Neural cell (in vitro differentiated cells): ENCODE measurements around the gene DGKI. TPM values are rescaled to one million over a fixed set of nuclear protein-coding genes. Genes with fewer than 3 reads are reported as not detected.

Experiments used
- H2AFZ ChIP-seq: fragments of 200-600, 300-800 bp; sonication (generic), shearing (Covaris generic); 2 replicates; pipeline ENCODE4 v1.6.0; 2014; ENCODE audit warnings: low read depth, mild to moderate bottlenecking, antibody characterized with exemption, low read length, moderate library complexity
- H3F3A ChIP-seq: fragments of 200-600 bp; shearing (Covaris generic); 2 replicates; pipeline ENCODE4 v1.6.1; 2016; ENCODE audit warnings: mild to moderate bottlenecking, moderate library complexity, mixed read lengths, antibody characterized with exemption, low read length; ENCODE audit not compliant: insufficient read depth, poor library complexity, severe bottlenecking
- H3K27ac ChIP-seq: fragments of 200-600, 300-800 bp; sonication (generic), shearing (Covaris generic); 2 replicates; pipeline ENCODE4 v1.5.1; 2014; ENCODE audit warnings: mild to moderate bottlenecking, low read length, moderate library complexity
- H3K27me3 ChIP-seq: fragments of 300-800, 200-600 bp; sonication (generic), shearing (Covaris generic); 2 replicates; pipeline ENCODE4 v1.6.0; 2014; ENCODE audit warnings: mild to moderate bottlenecking, low read depth, low read length, moderate library complexity; ENCODE audit not compliant: insufficient read depth
- H3K36me3 ChIP-seq: fragments of 300-800, 200-600 bp; sonication (generic), shearing (Covaris generic); 2 replicates; pipeline ENCODE4 v1.5.1; 2014; ENCODE audit warnings: mild to moderate bottlenecking, antibody characterized with exemption, low read length, moderate library complexity; ENCODE audit not compliant: insufficient read depth
- H3K4me2 ChIP-seq: fragments of 300-800, 200-600 bp; sonication (generic), shearing (Covaris generic); 2 replicates; pipeline ENCODE4 v1.6.0; 2014; ENCODE audit warnings: mild to moderate bottlenecking, low read length
- H3K4me3 ChIP-seq: fragments of 300-800, 200-600 bp; sonication (generic), shearing (Covaris generic); 2 replicates; pipeline ENCODE4 v1.5.1; 2014; ENCODE audit warnings: mild to moderate bottlenecking, low read length, moderate library complexity
- H3K79me2 ChIP-seq: fragments of 200-600 bp; shearing (Covaris generic); replicated peaks from 2 replicates; pipeline ENCODE4 v1.6.0; 2014; ENCODE audit warnings: mild to moderate bottlenecking, low read length, moderate library complexity; ENCODE audit not compliant: insufficient read depth
- H3K9ac ChIP-seq: fragments of 300-800, 200-600 bp; sonication (generic), shearing (Covaris generic); 2 replicates; pipeline ENCODE4 v1.6.1; 2016; ENCODE audit warnings: mild to moderate bottlenecking, low read length, mixed read lengths
- H3K9me2 ChIP-seq: fragments of 200-600 bp; shearing (Covaris generic); 2 replicates; pipeline ENCODE4 v1.6.1; 2016; ENCODE audit warnings: mild to moderate bottlenecking, low read length, mixed read lengths; ENCODE audit not compliant: insufficient read depth
- H3K9me3 ChIP-seq: fragments of 200-600, 300-800 bp; sonication (generic), shearing (Covaris generic); 2 replicates; pipeline ENCODE4 v1.6.1; 2016; ENCODE audit warnings: mild to moderate bottlenecking, mixed run types, low read length, moderate library complexity, mixed read lengths
- H4K20me1 ChIP-seq: fragments of 200-600 bp; shearing (Covaris generic); 2 replicates; pipeline ENCODE4 v1.6.1; 2016; ENCODE audit warnings: mild to moderate bottlenecking, mixed run types; ENCODE audit not compliant: insufficient read depth
- CTCF ChIP-seq: fragments of 450-650 bp; IDR thresholded peaks from 2 replicates; pipeline ENCODE4 v1.5.1; 2014; ENCODE audit warnings: antibody characterized with exemption, mild to moderate bottlenecking, moderate library complexity; ENCODE audit not compliant: poor library complexity, severe bottlenecking
- EP300 ChIP-seq: fragments of 450-650 bp; conservative IDR thresholded peaks from 2 replicates; pipeline ENCODE4 v1.6.1; 2014; ENCODE audit warnings: antibody characterized with exemption, mild to moderate bottlenecking, moderate library complexity; ENCODE audit not compliant: poor library complexity, severe bottlenecking
- EZH2 ChIP-seq: fragments of 200-600, 300-800 bp; shearing (Covaris generic), sonication (generic); IDR thresholded peaks from 2 replicates; pipeline ENCODE4 v1.6.1; 2014; ENCODE audit warnings: antibody characterized with exemption, low read length, borderline replicate concordance, mild to moderate bottlenecking; ENCODE audit not compliant: insufficient read depth, poor library complexity, severe bottlenecking
- MXI1 ChIP-seq: fragments of 450-650 bp; conservative IDR thresholded peaks from 2 replicates; pipeline ENCODE4 v1.6.1; 2014; ENCODE audit warnings: antibody characterized with exemption, mild to moderate bottlenecking; ENCODE audit not compliant: poor library complexity, severe bottlenecking
- POLR2AphosphoS5 ChIP-seq: IDR thresholded peaks from 2 replicates; pipeline ENCODE4 v1.6.1; 2012
- RAD21 ChIP-seq: fragments of 450-650 bp; conservative IDR thresholded peaks from 2 replicates; pipeline ENCODE4 v1.6.1; 2014; ENCODE audit warnings: antibody characterized with exemption, mild to moderate bottlenecking, moderate library complexity
- SMC3 ChIP-seq: fragments of 450-650 bp; conservative IDR thresholded peaks from 2 replicates; pipeline ENCODE4 v1.6.1; 2014; ENCODE audit warnings: antibody characterized with exemption, mild to moderate bottlenecking, moderate library complexity; ENCODE audit not compliant: poor library complexity
- TAF1 ChIP-seq: IDR thresholded peaks from 2 replicates; pipeline ENCODE4 v1.6.1; 2012; ENCODE audit warnings: low read depth
- polyA plus RNA-seq: library from polyadenylated mRNA; depleted of rRNA; stranded (reverse); fragments of >200 nt; gene quantifications from 2 replicates; pipeline ENCODE4 v1.2.3, GENCODE V29; 2014
- TF ChIP-seq, protein P1 (sequence below): IDR thresholded peaks from 2 replicates; pipeline ENCODE4 v1.6.1; 2012; ENCODE audit warnings: borderline replicate concordance

DGKI gene
- polyA plus RNA-seq, 1 donor from 2014 or later = 15.8 TPM

GRCh38 chr7:137519181-137519691, 327.5 kb downstream of the DGKI start:
- no peak for TF ChIP-seq RAD21
- TF ChIP-seq, protein P1, sequence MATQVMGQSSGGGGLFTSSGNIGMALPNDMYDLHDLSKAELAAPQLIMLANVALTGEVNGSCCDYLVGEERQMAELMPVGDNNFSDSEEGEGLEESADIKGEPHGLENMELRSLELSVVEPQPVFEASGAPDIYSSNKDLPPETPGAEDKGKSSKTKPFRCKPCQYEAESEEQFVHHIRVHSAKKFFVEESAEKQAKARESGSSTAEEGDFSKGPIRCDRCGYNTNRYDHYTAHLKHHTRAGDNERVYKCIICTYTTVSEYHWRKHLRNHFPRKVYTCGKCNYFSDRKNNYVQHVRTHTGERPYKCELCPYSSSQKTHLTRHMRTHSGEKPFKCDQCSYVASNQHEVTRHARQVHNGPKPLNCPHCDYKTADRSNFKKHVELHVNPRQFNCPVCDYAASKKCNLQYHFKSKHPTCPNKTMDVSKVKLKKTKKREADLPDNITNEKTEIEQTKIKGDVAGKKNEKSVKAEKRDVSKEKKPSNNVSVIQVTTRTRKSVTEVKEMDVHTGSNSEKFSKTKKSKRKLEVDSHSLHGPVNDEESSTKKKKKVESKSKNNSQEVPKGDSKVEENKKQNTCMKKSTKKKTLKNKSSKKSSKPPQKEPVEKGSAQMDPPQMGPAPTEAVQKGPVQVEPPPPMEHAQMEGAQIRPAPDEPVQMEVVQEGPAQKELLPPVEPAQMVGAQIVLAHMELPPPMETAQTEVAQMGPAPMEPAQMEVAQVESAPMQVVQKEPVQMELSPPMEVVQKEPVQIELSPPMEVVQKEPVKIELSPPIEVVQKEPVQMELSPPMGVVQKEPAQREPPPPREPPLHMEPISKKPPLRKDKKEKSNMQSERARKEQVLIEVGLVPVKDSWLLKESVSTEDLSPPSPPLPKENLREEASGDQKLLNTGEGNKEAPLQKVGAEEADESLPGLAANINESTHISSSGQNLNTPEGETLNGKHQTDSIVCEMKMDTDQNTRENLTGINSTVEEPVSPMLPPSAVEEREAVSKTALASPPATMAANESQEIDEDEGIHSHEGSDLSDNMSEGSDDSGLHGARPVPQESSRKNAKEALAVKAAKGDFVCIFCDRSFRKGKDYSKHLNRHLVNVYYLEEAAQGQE = no peak
- TF ChIP-seq MXI1 = no peak
- TF ChIP-seq POLR2AphosphoS5 = no peak
- no peak for TF ChIP-seq CTCF
- no peak for TF ChIP-seq EP300
- no peak for TF ChIP-seq TAF1
- no peak for TF ChIP-seq SMC3
- TF ChIP-seq EZH2 = no peak
- Histone ChIP-seq H3F3A (no peaks in the 10 kb centered on the region), H3K9me2 (no peaks in the 10 kb centered on the region), H3K4me2 (no peak overlapping the region), H3K9me3 (no peaks in the 10 kb centered on the region), H3K27me3 (no peaks in the 10 kb centered on the region), H3K79me2 (no peaks in the 10 kb centered on the region), H3K9ac (no peak overlapping the region), H4K20me1 (no peaks in the 10 kb centered on the region), H3K4me3 (no peak overlapping the region), H3K36me3 (no peaks in the 10 kb centered on the region), H3K27ac (no peak overlapping the region), H2AFZ (no peak overlapping the region)

GRCh38 chr7:137513091-137513490, 333.7 kb downstream of the DGKI start:
- Histone ChIP-seq H2AFZ (no peak overlapping the region), H3K79me2 (no peaks in the 10 kb centered on the region), H3F3A (no peaks in the 10 kb centered on the region), H3K27ac (no peak overlapping the region), H3K36me3 (no peaks in the 10 kb centered on the region), H3K9me3 (no peaks in the 10 kb centered on the region), H3K4me3 (no peak overlapping the region), H3K27me3 (no peaks in the 10 kb centered on the region), H3K4me2 (no peak overlapping the region), H3K9ac (no peak overlapping the region), H3K9me2 (no peaks in the 10 kb centered on the region), H4K20me1 (no peaks in the 10 kb centered on the region)
- TF ChIP-seq POLR2AphosphoS5 = no peak
- TF ChIP-seq, protein P1 = no peak
